ENCODE data around the gene ST6GALNAC3. TPM values are rescaled to one million over a fixed set of nuclear protein-coding genes. Genes with fewer than 3 reads are reported as not detected.

ST6GALNAC3 gene
- total RNA-seq, 1 experiment from 2014 or later, result 4.8 TPM

DNA sequence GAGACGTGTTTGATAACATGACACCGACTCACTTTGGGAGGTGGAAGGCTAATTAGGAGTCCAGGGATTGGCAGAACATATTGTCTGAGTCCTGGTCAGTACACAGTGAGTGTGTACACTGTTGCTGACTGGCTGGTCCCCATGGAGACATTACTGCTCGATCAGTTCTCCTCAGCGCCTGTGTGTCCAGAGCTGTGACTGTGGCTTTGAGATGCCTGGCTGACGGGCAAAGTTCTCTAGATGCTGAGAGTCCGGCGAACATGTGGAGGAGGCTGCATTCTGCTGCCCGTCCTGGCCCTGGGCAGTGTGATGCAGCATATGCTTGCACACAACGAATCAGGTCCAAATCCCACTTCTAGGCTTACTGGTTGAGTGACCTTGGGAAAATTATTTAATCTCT is 512.7 kb downstream of the ST6GALNAC3 start:
- Histone ChIP-seq H3K9me2 (replicated peaks; ENCODE audit: insufficient read depth, low read length) (no peaks in the 10 kb centered on the region), H2AFZ (ENCODE audit: low read length) (no peak overlapping the region), H4K20me1 (ENCODE audit: insufficient read depth, low read depth, low read length) (no peaks in the 10 kb centered on the region), H3K9me3 (ENCODE audit: low read length) (no peaks in the 10 kb centered on the region), H3K4me2 (ENCODE audit: low read depth, low read length, poor library complexity, severe bottlenecking) (no peak overlapping the region), H3K4me1 (ENCODE audit: low read length) (peaks cover 3% of the 10 kb centered on the region), H3K9ac (ENCODE audit: low read length) (no peak overlapping the region), H3K27ac (ENCODE audit: low read length) (no peak overlapping the region), H3K36me3 (ENCODE audit: insufficient read depth, low read length) (no peaks in the 10 kb centered on the region), H3K4me3 (ENCODE audit: low read length) (no peak overlapping the region), H3K27me3 (ENCODE audit: low read length) (no peaks in the 10 kb centered on the region; the same call in 1 of the 2 replicates), H3K79me2 (ENCODE audit: low read length) (no peaks in the 10 kb centered on the region)
- no peak for DNase-seq

DNA sequence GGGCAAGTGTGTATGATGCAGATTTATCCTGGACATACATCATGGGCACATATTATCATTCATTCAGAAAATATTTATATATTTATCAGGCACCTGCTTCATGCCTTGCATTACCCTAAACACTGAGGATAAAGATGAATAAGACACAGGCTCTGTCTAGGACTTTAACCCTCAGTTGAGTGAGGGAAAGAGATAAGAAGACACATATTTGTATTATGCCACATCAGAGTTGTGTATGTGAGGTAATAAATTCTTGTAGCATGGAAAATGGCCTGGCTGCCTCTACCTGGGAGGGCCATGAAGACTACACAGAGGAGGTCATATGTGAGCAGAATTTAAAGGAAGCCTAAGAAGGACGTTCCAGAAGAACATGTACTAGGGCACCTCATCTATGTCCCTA is 516.9 kb downstream of the ST6GALNAC3 start:
- no peaks in the 10 kb centered on the region for H3K36me3 ChIP-seq (ENCODE audit: insufficient read depth, low read length)
- H3K27me3 ChIP-seq (ENCODE audit: low read length), result peaks cover under 1% of the 10 kb centered on the region; the same call in 1 of the 2 replicates
- no peak overlapping the region for H3K27ac ChIP-seq (ENCODE audit: low read length)
- no peak for DNase-seq
- H3K9me2 ChIP-seq (replicated peaks; ENCODE audit: insufficient read depth, low read length), result no peaks in the 10 kb centered on the region
- no peak overlapping the region for H2AFZ ChIP-seq (ENCODE audit: low read length)
- H3K79me2 ChIP-seq (ENCODE audit: low read length), result no peaks in the 10 kb centered on the region
- no peak overlapping the region for H3K9ac ChIP-seq (ENCODE audit: low read length)
- H3K4me2 ChIP-seq (ENCODE audit: low read depth, low read length, poor library complexity, severe bottlenecking), result no peak overlapping the region
- no peaks in the 10 kb centered on the region; the same call in 1 of the 2 replicates for H3K9me3 ChIP-seq (ENCODE audit: low read length)
- no peaks in the 10 kb centered on the region; the same call in 1 of the 2 replicates for H3K4me1 ChIP-seq (ENCODE audit: low read length)
- H3K4me3 ChIP-seq (ENCODE audit: low read length), result no peak overlapping the region
- no peaks in the 10 kb centered on the region for H4K20me1 ChIP-seq (ENCODE audit: insufficient read depth, low read depth, low read length)

GRCh38 chr1:76591963-76592362 is 517.4 kb downstream of the ST6GALNAC3 start:
- Histone ChIP-seq H4K20me1 (ENCODE audit: insufficient read depth, low read depth, low read length) (no peaks in the 10 kb centered on the region), H2AFZ (ENCODE audit: low read length) (no peak overlapping the region), H3K4me2 (ENCODE audit: low read depth, low read length, poor library complexity, severe bottlenecking) (no peak overlapping the region), H3K9me2 (replicated peaks; ENCODE audit: insufficient read depth, low read length) (no peaks in the 10 kb centered on the region), H3K9me3 (ENCODE audit: low read length) (no peaks in the 10 kb centered on the region; the same call in 1 of the 2 replicates), H3K27me3 (ENCODE audit: low read length) (peaks cover 2% of the 10 kb centered on the region; the same call in 1 of the 2 replicates), H3K36me3 (ENCODE audit: insufficient read depth, low read length) (no peaks in the 10 kb centered on the region), H3K27ac (ENCODE audit: low read length) (no peak overlapping the region), H3K4me3 (ENCODE audit: low read length) (no peak overlapping the region), H3K79me2 (ENCODE audit: low read length) (no peaks in the 10 kb centered on the region), H3K4me1 (ENCODE audit: low read length) (no peaks in the 10 kb centered on the region), H3K9ac (ENCODE audit: low read length) (no peak overlapping the region)
- DNase-seq, result no peak

GRCh38 chr1:76593141-76593540 is 518.6 kb downstream of the ST6GALNAC3 start:
- Histone ChIP-seq H3K27ac (ENCODE audit: low read length) (no peak overlapping the region), H3K4me2 (ENCODE audit: low read depth, low read length, poor library complexity, severe bottlenecking) (no peak overlapping the region), H3K9ac (ENCODE audit: low read length) (no peak overlapping the region), H3K27me3 (ENCODE audit: low read length) (0 out of 2 replicates have a peak, but pooled peaks cover 2% of the 10 kb centered on the region), H2AFZ (ENCODE audit: low read length) (no peak overlapping the region), H3K36me3 (ENCODE audit: insufficient read depth, low read length) (no peaks in the 10 kb centered on the region), H3K4me1 (ENCODE audit: low read length) (no peaks in the 10 kb centered on the region), H3K79me2 (ENCODE audit: low read length) (no peaks in the 10 kb centered on the region), H4K20me1 (ENCODE audit: insufficient read depth, low read depth, low read length) (no peaks in the 10 kb centered on the region), H3K9me2 (replicated peaks; ENCODE audit: insufficient read depth, low read length) (no peaks in the 10 kb centered on the region), H3K9me3 (ENCODE audit: low read length) (no peaks in the 10 kb centered on the region; the same call in 1 of the 2 replicates), H3K4me3 (ENCODE audit: low read length) (no peak overlapping the region)
- DNase-seq, result no peak

DNA sequence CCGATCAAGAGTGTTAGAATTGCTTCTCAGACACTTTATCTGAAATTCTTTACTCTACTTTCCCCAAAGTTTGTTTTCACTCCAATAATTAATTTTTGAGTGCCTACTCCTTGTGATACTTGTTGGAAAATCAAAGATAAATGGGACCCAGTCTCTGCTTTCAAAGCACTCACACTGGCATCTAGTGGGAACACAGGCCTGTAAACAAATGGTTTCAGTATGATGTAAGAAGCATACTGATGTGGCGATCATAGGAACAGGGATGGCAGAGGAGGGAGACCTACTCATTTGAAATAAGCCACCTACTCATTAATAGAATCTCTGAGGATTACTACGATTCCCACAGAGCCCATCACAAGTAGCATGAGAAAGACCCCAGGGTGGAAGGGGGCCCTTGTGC is 519.1 kb downstream of the ST6GALNAC3 start:
- no peak overlapping the region for H3K4me2 ChIP-seq (ENCODE audit: low read depth, low read length, poor library complexity, severe bottlenecking)
- no peak overlapping the region for H2AFZ ChIP-seq (ENCODE audit: low read length)
- no peak for DNase-seq
- H4K20me1 ChIP-seq (ENCODE audit: insufficient read depth, low read depth, low read length), result no peaks in the 10 kb centered on the region
- no peaks in the 10 kb centered on the region for H3K79me2 ChIP-seq (ENCODE audit: low read length)
- H3K9ac ChIP-seq (ENCODE audit: low read length), result no peak overlapping the region
- no peaks in the 10 kb centered on the region for H3K4me1 ChIP-seq (ENCODE audit: low read length)
- no peaks in the 10 kb centered on the region for H3K36me3 ChIP-seq (ENCODE audit: insufficient read depth, low read length)
- no peaks in the 10 kb centered on the region for H3K9me2 ChIP-seq (replicated peaks; ENCODE audit: insufficient read depth, low read length)
- no peak overlapping the region for H3K4me3 ChIP-seq (ENCODE audit: low read length)
- H3K27me3 ChIP-seq (ENCODE audit: low read length), result 0 out of 2 replicates have a peak, but pooled peaks cover 2% of the 10 kb centered on the region
- no peaks in the 10 kb centered on the region; the same call in 1 of the 2 replicates for H3K9me3 ChIP-seq (ENCODE audit: low read length)
- H3K27ac ChIP-seq (ENCODE audit: low read length), result no peak overlapping the region

DNA sequence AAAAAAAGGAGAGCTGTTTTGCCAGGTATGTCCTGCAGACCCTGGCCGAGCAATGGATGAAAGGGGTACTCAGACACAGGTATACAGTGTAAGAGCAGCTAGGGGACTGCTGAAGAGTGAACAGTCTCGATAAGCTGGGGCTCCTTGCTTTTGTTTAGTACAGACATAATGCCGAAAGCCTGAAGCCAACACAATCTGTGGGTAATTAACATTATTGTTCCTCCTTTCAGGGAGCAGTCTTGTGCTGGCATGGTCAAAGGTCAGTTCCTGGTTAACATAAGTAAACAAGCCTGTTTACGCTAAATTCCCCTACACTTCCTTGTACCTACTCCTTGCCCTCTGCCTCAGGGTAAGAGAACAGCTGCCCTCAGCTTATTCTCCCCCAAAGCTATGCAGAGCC is 520.5 kb downstream of the ST6GALNAC3 start:
- H3K4me2 ChIP-seq (ENCODE audit: low read depth, low read length, poor library complexity, severe bottlenecking), result no peak overlapping the region
- H3K79me2 ChIP-seq (ENCODE audit: low read length), result no peaks in the 10 kb centered on the region
- H3K4me3 ChIP-seq (ENCODE audit: low read length), result no peak overlapping the region
- no peak overlapping the region for H2AFZ ChIP-seq (ENCODE audit: low read length)
- H3K9me3 ChIP-seq (ENCODE audit: low read length), result no peaks in the 10 kb centered on the region; the same call in 1 of the 2 replicates
- no peaks in the 10 kb centered on the region for H3K9me2 ChIP-seq (replicated peaks; ENCODE audit: insufficient read depth, low read length)
- H3K27me3 ChIP-seq (ENCODE audit: low read length), result 0 out of 2 replicates have a peak, but pooled peaks cover 2% of the 10 kb centered on the region
- H3K4me1 ChIP-seq (ENCODE audit: low read length), result no peaks in the 10 kb centered on the region
- DNase-seq, result no peak
- no peaks in the 10 kb centered on the region for H3K36me3 ChIP-seq (ENCODE audit: insufficient read depth, low read length)
- no peak overlapping the region for H3K9ac ChIP-seq (ENCODE audit: low read length)
- H4K20me1 ChIP-seq (ENCODE audit: insufficient read depth, low read depth, low read length), result no peaks in the 10 kb centered on the region
- H3K27ac ChIP-seq (ENCODE audit: low read length), result no peak overlapping the region

- Histone ChIP-seq H2AFZ (ENCODE audit: low read length) (no peak overlapping the region), H3K9ac (ENCODE audit: low read length) (no peak overlapping the region), H3K36me3 (ENCODE audit: insufficient read depth, low read length) (no peaks in the 10 kb centered on the region), H4K20me1 (ENCODE audit: insufficient read depth, low read depth, low read length) (no peaks in the 10 kb centered on the region), H3K9me3 (ENCODE audit: low read length) (no peaks in the 10 kb centered on the region), H3K4me2 (ENCODE audit: low read depth, low read length, poor library complexity, severe bottlenecking) (no peak overlapping the region), H3K79me2 (ENCODE audit: low read length) (no peaks in the 10 kb centered on the region), H3K27me3 (ENCODE audit: low read length) (0 out of 2 replicates have a peak, but pooled peaks cover 2% of the 10 kb centered on the region), H3K4me1 (ENCODE audit: low read length) (no peaks in the 10 kb centered on the region), H3K9me2 (replicated peaks; ENCODE audit: insufficient read depth, low read length) (no peaks in the 10 kb centered on the region), H3K27ac (ENCODE audit: low read length) (no peak overlapping the region), H3K4me3 (ENCODE audit: low read length) (no peak overlapping the region)
- no peak for DNase-seq
Observed at GRCh38 chr1:76601465-76601864, 526.9 kb downstream of the ST6GALNAC3 start.

GRCh38 chr1:76607717-76608116 is 533.2 kb downstream of the ST6GALNAC3 start:
- H3K9me3 ChIP-seq (ENCODE audit: low read length), result no peaks in the 10 kb centered on the region
- peaks cover 4% of the 10 kb centered on the region for H3K4me1 ChIP-seq (ENCODE audit: low read length)
- no peaks in the 10 kb centered on the region for H3K79me2 ChIP-seq (ENCODE audit: low read length)
- H3K36me3 ChIP-seq (ENCODE audit: insufficient read depth, low read length), result no peaks in the 10 kb centered on the region
- no peaks in the 10 kb centered on the region for H3K9me2 ChIP-seq (replicated peaks; ENCODE audit: insufficient read depth, low read length)
- H3K4me2 ChIP-seq (ENCODE audit: low read depth, low read length, poor library complexity, severe bottlenecking), result no peak overlapping the region
- H2AFZ ChIP-seq (ENCODE audit: low read length), result no peak overlapping the region
- H3K9ac ChIP-seq (ENCODE audit: low read length), result no peak overlapping the region
- H4K20me1 ChIP-seq (ENCODE audit: insufficient read depth, low read depth, low read length), result no peaks in the 10 kb centered on the region
- H3K4me3 ChIP-seq (ENCODE audit: low read length), result no peak overlapping the region
- no peak overlapping the region for H3K27ac ChIP-seq (ENCODE audit: low read length)
- H3K27me3 ChIP-seq (ENCODE audit: low read length), result no peaks in the 10 kb centered on the region
- no peak for DNase-seq
